Trophoblast cell (in vitro differentiated cells and primary cell): ENCODE data around the gene KRTAP4-16.

Experiments
- DNase-seq, 2 donors: peaks; one replicate each; pipeline ENCODE4 v3.0.0-alpha.2; 2016
- H2AFZ ChIP-seq: 2 replicates; pipeline ENCODE4 v1.6.1; 2013; ENCODE audit warnings: low read length, moderate library complexity, mild to moderate bottlenecking; ENCODE audit not compliant: insufficient read depth, poor library complexity
- H2AK5ac ChIP-seq: 2 replicates; pipeline ENCODE4 v1.6.1; 2013; ENCODE audit warnings: mild to moderate bottlenecking, low read length
- H2BK120ac ChIP-seq: 2 replicates; pipeline ENCODE4 v1.6.1; 2013; ENCODE audit warnings: low read length, mild to moderate bottlenecking, moderate library complexity; ENCODE audit not compliant: insufficient read depth, poor library complexity
- H2BK12ac ChIP-seq: 2 replicates; pipeline ENCODE4 v1.6.1; 2013; ENCODE audit warnings: mild to moderate bottlenecking, low read length, moderate library complexity
- H2BK5ac ChIP-seq: 2 replicates; pipeline ENCODE4 v1.6.1; 2013; ENCODE audit warnings: low read length, low read depth, moderate library complexity, mild to moderate bottlenecking; ENCODE audit not compliant: poor library complexity
- H3K14ac ChIP-seq: 2 replicates; pipeline ENCODE4 v1.6.1; 2013; ENCODE audit warnings: mild to moderate bottlenecking, low read length
- H3K18ac ChIP-seq: 2 replicates; pipeline ENCODE4 v1.6.1; 2013; ENCODE audit warnings: mild to moderate bottlenecking, low read length
- H3K23ac ChIP-seq: 2 replicates; pipeline ENCODE4 v1.6.1; 2013; ENCODE audit warnings: low read length
- H3K27ac ChIP-seq: 2 replicates; pipeline ENCODE4 v1.5.1; 2013; ENCODE audit warnings: low read depth, mild to moderate bottlenecking, inconsistent platforms, low read length, moderate library complexity
- H3K27me3 ChIP-seq: 2 replicates; pipeline ENCODE4 v1.6.1; 2013; ENCODE audit warnings: inconsistent platforms, mild to moderate bottlenecking, low read length, moderate library complexity; ENCODE audit not compliant: insufficient read depth
- H3K36me3 ChIP-seq, 2 experiments: 1 replicate in 1 of 2; 2 replicates in 1 of 2; pipeline ENCODE4 v1.6.1; 2013; ENCODE audit warnings: low read length in 2 of 2, mild to moderate bottlenecking in 2 of 2, moderate library complexity in 1 of 2; ENCODE audit not compliant: insufficient read depth in 2 of 2, control insufficient read depth in 1 of 2
- H3K4ac ChIP-seq: 2 replicates; pipeline ENCODE4 v1.6.1; 2013; ENCODE audit warnings: low read depth, mild to moderate bottlenecking, low read length, moderate library complexity
- H3K4me1 ChIP-seq, 2 experiments: 1 replicate in 1 of 2; 2 replicates in 1 of 2; pipeline ENCODE4 v1.6.1; 2013; ENCODE audit warnings: low read length in 2 of 2, mild to moderate bottlenecking in 2 of 2, moderate library complexity in 1 of 2; ENCODE audit not compliant: insufficient read depth in 2 of 2, control insufficient read depth in 1 of 2
- H3K4me2 ChIP-seq: 2 replicates; pipeline ENCODE4 v1.6.1; 2013; ENCODE audit warnings: inconsistent platforms, mild to moderate bottlenecking, low read length, moderate library complexity
- H3K4me3 ChIP-seq: 2 replicates; pipeline ENCODE4 v1.5.1; 2013; ENCODE audit warnings: mild to moderate bottlenecking, low read depth, low read length, inconsistent platforms
- H3K79me1 ChIP-seq: one replicate; pipeline ENCODE4 v1.6.1; 2013; ENCODE audit warnings: low read length
- H3K79me2 ChIP-seq: 2 replicates; pipeline ENCODE4 v1.6.1; 2013; ENCODE audit warnings: low read length, mild to moderate bottlenecking; ENCODE audit not compliant: control insufficient read depth, insufficient read depth, poor library complexity
- H3K9ac ChIP-seq: 2 replicates; pipeline ENCODE4 v1.6.1; 2013; ENCODE audit warnings: mild to moderate bottlenecking, low read length
- H3K9me3 ChIP-seq: 2 replicates; pipeline ENCODE4 v1.6.1; 2013; ENCODE audit warnings: low read depth, mild to moderate bottlenecking, control low read depth, inconsistent platforms, low read length; ENCODE audit not compliant: insufficient read depth
- H4K12ac ChIP-seq: 2 replicates; pipeline ENCODE4 v1.6.1; 2013; ENCODE audit warnings: low read depth, mild to moderate bottlenecking, low read length, moderate library complexity
- H4K8ac ChIP-seq: 2 replicates; pipeline ENCODE4 v1.6.1; 2013; ENCODE audit warnings: low read depth, mild to moderate bottlenecking, low read length, moderate library complexity
- H4K91ac ChIP-seq: one replicate; pipeline ENCODE4 v1.6.1; 2013; ENCODE audit warnings: low read depth, mild to moderate bottlenecking, low read length, moderate library complexity
- WGBS: extraction: QIAGEN DNeasy Blood & Tissue Kit; methylation state at CpG from one replicate; pipeline ENCODE4 v1.1.7; 2013; ENCODE audit warnings: missing lambda C conversion rate; ENCODE audit not compliant: insufficient read length, insufficient coverage; ENCODE audit errors: extremely low coverage; 5-methylcytosine and 5-hydroxymethylcytosine counted together

Gene KRTAP4-16

DNA sequence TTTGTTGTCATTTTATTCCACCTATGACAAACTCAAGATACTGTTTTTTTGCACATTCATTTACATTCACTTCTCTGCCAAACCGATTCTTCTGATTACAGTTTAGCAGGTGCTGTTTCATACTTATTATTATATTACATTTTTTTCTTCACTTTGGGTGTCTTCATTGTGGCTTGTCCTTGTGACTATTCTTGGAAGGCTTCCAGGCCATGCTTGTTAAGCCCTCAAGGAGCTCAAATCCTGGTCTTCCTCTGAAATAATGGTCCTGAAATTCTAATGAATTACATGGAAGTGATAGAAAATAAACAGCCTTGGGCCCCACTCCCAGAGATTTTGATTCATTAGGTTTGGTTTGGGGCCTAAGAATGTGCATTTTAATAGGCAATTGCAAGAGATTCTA, 37.7 kb downstream of the KRTAP4-16 start:
- DNase-seq: no peak
- Histone ChIP-seq H3K4me3 (no peak overlapping the region), H2BK12ac (no peak overlapping the region), H3K27me3 (no peaks in the 10 kb centered on the region), H3K18ac (no peak overlapping the region), H3K9me3 (no peaks in the 10 kb centered on the region), H3K4me2 (no peak overlapping the region), H3K4me1 (peaks cover 3 to 6% of the 10 kb centered on the region in 2 experiments), H4K8ac (no peak overlapping the region), H3K9ac (no peak overlapping the region), H2BK5ac (no peak overlapping the region), H3K36me3 (no peaks in the 10 kb centered on the region), H3K14ac (no peak overlapping the region), H3K79me2 (no peaks in the 10 kb centered on the region), H3K4ac (no peak overlapping the region), H2AK5ac (no peak overlapping the region), H4K12ac (no peak overlapping the region), H2BK120ac (no peak overlapping the region), H2AFZ (no peak overlapping the region), H3K79me1 (no peaks in the 10 kb centered on the region), H3K27ac (no peak overlapping the region), H4K91ac (no peak overlapping the region), H3K23ac (no peak overlapping the region)
- no CpG with 5 or more reads among the region's 1 CpG for WGBS

DNA sequence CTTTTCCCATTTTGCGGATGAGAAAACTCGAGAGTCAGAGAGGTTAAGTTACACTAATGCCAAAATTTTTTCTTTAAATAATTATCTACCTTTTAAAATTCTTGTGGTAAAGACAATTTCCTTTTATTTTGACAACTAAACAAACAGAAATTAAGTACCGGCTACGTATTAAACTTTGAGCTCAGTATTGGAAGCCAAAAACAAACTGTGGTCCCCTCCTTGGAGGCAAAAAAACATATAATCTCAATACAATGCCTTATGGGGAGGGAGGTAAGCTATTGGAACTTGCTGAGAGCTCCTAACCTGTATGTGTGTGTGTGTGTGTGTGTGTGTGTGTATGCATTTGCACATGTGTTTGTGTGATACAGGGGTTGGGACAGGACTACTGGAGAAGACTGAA, 38.6 kb downstream of the KRTAP4-16 start:
- Histone ChIP-seq H3K18ac (no peak overlapping the region), H4K8ac (no peak overlapping the region), H2AFZ (no peak overlapping the region), H2AK5ac (no peak overlapping the region), H4K91ac (no peak overlapping the region), H3K4me1 (peaks cover 3 to 6% of the 10 kb centered on the region in 2 experiments), H3K79me1 (no peaks in the 10 kb centered on the region), H3K27ac (no peak overlapping the region), H3K14ac (no peak overlapping the region), H3K27me3 (no peaks in the 10 kb centered on the region), H2BK120ac (no peak overlapping the region), H3K4me2 (no peak overlapping the region), H4K12ac (no peak overlapping the region), H3K23ac (no peak overlapping the region), H3K9ac (no peak overlapping the region), H3K4ac (no peak overlapping the region), H3K9me3 (no peaks in the 10 kb centered on the region), H2BK12ac (no peak overlapping the region), H3K4me3 (no peak overlapping the region), H3K79me2 (no peaks in the 10 kb centered on the region), H3K36me3 (no peaks in the 10 kb centered on the region), H2BK5ac (no peak overlapping the region)
- DNase-seq: no peak
- WGBS: no CpG with 5 or more reads among the region's 4 CpGs

DNA sequence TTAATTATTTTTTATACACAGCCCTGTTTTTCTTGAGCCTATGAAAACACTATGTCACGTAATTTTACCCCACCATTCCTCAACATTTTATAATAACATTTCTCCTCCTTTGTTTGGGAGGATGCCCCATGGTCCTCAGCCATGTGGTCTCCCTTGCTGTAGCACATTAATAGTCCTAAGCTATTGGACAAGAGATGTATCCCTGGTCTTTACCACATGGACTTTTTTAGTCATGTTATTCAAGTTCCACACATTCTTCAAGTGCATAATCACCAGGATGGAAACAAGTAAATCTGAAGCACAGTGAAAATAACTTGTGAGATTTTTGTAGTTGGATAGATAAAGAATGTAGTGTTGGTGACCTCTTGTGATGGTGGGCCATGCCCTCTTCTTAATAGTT, 40.0 kb downstream of the KRTAP4-16 start:
- H3K14ac ChIP-seq: no peak overlapping the region
- H3K4me3 ChIP-seq: no peak overlapping the region
- no peak overlapping the region for H3K18ac ChIP-seq
- H3K9me3 ChIP-seq: no peaks in the 10 kb centered on the region
- no peaks in the 10 kb centered on the region for H3K79me1 ChIP-seq
- no peak overlapping the region for H2AFZ ChIP-seq
- H3K79me2 ChIP-seq: no peaks in the 10 kb centered on the region
- DNase-seq: peak in 1 of 2 donors; percentile 51
- H3K4me2 ChIP-seq: no peak overlapping the region
- H3K23ac ChIP-seq: no peak overlapping the region
- H4K12ac ChIP-seq: no peak overlapping the region
- H3K4ac ChIP-seq: no peak overlapping the region
- no peaks in the 10 kb centered on the region for H3K27me3 ChIP-seq
- no peak overlapping the region for H2AK5ac ChIP-seq
- no peak overlapping the region for H3K9ac ChIP-seq
- WGBS: 100% methylated on average over 1 of the region's 1 CpG
- H4K8ac ChIP-seq: no peak overlapping the region
- H3K4me1 ChIP-seq: peaks cover 3 to 6% of the 10 kb centered on the region in 2 experiments
- H3K36me3 ChIP-seq: no peaks in the 10 kb centered on the region
- no peak overlapping the region for H2BK12ac ChIP-seq
- H4K91ac ChIP-seq: no peak overlapping the region
- H2BK5ac ChIP-seq: no peak overlapping the region
- H3K27ac ChIP-seq: peak overlapping the region; percentile 22
- H2BK120ac ChIP-seq: no peak overlapping the region

DNA sequence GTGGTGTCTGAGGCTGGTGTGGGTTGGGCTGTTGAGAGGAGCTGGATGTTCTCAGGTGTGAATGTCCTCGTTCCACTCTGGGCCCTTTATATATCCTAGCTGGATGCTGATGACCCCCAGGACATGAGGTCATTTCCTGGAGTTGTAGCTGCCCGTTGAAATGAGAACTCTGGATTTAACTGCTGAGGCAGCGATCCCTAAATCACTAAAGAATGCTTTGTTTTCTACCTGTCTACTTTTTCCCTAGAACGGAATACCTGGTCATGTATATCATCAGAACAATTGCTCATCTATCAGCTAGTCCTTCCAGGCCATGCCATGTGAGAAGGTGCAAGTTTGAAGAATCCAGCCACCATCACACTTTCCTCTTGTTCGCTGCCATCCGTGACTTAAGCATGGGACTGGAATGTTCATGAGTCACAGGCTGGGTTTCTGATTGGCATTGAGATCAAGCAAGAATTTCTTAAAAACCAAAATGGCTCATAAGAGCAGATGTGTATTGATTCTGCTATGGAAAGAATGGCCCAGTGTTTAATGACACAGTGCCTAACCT, 41.9 kb downstream of the KRTAP4-16 start, which contains the start of gene KRTAP2-3:
KRTAP2-3 (minus strand) TSS at position 63 of the 553 bp plus-strand sequence. CDS start 64 bp downstream, outside the sequence.
- Histone ChIP-seq H3K36me3 (no peaks in the 10 kb centered on the region), H2BK12ac (no peak within 1 kb of the TSS), H3K79me1 (no peaks in the 10 kb centered on the region), H4K12ac (no peak within 1 kb of the TSS), H2BK5ac (no peak within 1 kb of the TSS), H3K14ac (peak within 1 kb of the TSS; percentile 70), H3K9ac (no peak within 1 kb of the TSS), H3K27me3 (no peaks in the 10 kb centered on the region), H3K4me1 (peaks cover 3 to 6% of the 10 kb centered on the region in 2 experiments), H3K79me2 (no peaks in the 10 kb centered on the region), H2AFZ (no peak within 1 kb of the TSS), H3K9me3 (no peaks in the 10 kb centered on the region), H3K18ac (no peak within 1 kb of the TSS), H2AK5ac (no peak within 1 kb of the TSS), H3K4me3 (no peak within 1 kb of the TSS), H2BK120ac (peak within 1 kb of the TSS; percentile 51), H3K23ac (no peak within 1 kb of the TSS), H3K4me2 (no peak within 1 kb of the TSS), H4K8ac (no peak within 1 kb of the TSS), H3K27ac (no peak within 1 kb of the TSS), H3K4ac (no peak within 1 kb of the TSS), H4K91ac (peak within 1 kb of the TSS; percentile 48)
- WGBS: no CpG with 5 or more reads among the region's 6 CpGs
- peak; percentile 89 to 96 for DNase-seq
